ENCODE results near the gene HYAL2.

The HYAL2 gene

GRCh38 chr3:50286322-50287227 lies 36.0 kb downstream of the HYAL2 start:
- TF ChIP-seq REST (IDR thresholded peaks at IDR 0.05; ENCODE audit: insufficient read depth in 1 of 2, low read depth in 2 of 2, low read length in 2 of 2) (no peak), TAF1 (IDR thresholded peaks at IDR 0.05; ENCODE audit: borderline replicate concordance, insufficient read depth, low read length) (no peak)

- TF ChIP-seq TAF1 (IDR thresholded peaks at IDR 0.05; ENCODE audit: borderline replicate concordance, insufficient read depth, low read length) (no peak), REST (IDR thresholded peaks at IDR 0.05; ENCODE audit: insufficient read depth in 1 of 2, low read depth in 2 of 2, low read length in 2 of 2) (no peak), FOXP2 (optimal IDR thresholded peaks at IDR 0.05; ENCODE audit: borderline replicate concordance, extremely low read depth, extremely low read length, insufficient read depth) (no peak), POLR2AphosphoS5 (IDR thresholded peaks at IDR 0.05; ENCODE audit: low read depth, low read length) (no peak), SIN3A (IDR thresholded peaks at IDR 0.05; ENCODE audit: borderline replicate concordance, insufficient read depth, low read length) (no peak)
These were observed 43.1 kb downstream of the HYAL2 start for GRCh38 chr3:50279255-50280016.

GRCh38 chr3:50278880-50279224 lies 43.7 kb downstream of the HYAL2 start, which contains the start of gene LSMEM2:
TSS of gene LSMEM2 (plus strand) at chr3:50279087. CDS start at chr3:50279114, 27 bp downstream.
- TF ChIP-seq TAF1 (IDR thresholded peaks at IDR 0.05; ENCODE audit: borderline replicate concordance, insufficient read depth, low read length) (no peak), SIN3A (IDR thresholded peaks at IDR 0.05; ENCODE audit: borderline replicate concordance, insufficient read depth, low read length) (no peak), FOXP2 (optimal IDR thresholded peaks at IDR 0.05; ENCODE audit: borderline replicate concordance, extremely low read depth, extremely low read length, insufficient read depth) (no peak), REST (IDR thresholded peaks at IDR 0.05; ENCODE audit: insufficient read depth in 1 of 2, low read depth in 2 of 2, low read length in 2 of 2) (no peak), POLR2AphosphoS5 (IDR thresholded peaks at IDR 0.05; ENCODE audit: low read depth, low read length) (no peak)

- TF ChIP-seq REST (IDR thresholded peaks at IDR 0.05; ENCODE audit: insufficient read depth in 1 of 2, low read depth in 2 of 2, low read length in 2 of 2) (no peak), TAF1 (IDR thresholded peaks at IDR 0.05; ENCODE audit: borderline replicate concordance, insufficient read depth, low read length) (no peak), SIN3A (IDR thresholded peaks at IDR 0.05; ENCODE audit: borderline replicate concordance, insufficient read depth, low read length) (no peak), FOXP2 (optimal IDR thresholded peaks at IDR 0.05; ENCODE audit: borderline replicate concordance, extremely low read depth, extremely low read length, insufficient read depth) (no peak), POLR2AphosphoS5 (IDR thresholded peaks at IDR 0.05; ENCODE audit: low read depth, low read length) (no peak)
These were observed 44.2 kb downstream of the HYAL2 start for GRCh38 chr3:50278123-50278879.
